Caco-2 (cell line): ENCODE results near the gene SGTA. TPM values are rescaled to one million over a fixed set of nuclear protein-coding genes. Genes with fewer than 3 reads are reported as not detected.
A peak's percentile ranks its signal among the peaks of the same experiment; 100 is the strongest.

Source experiments
- BruUV-seq: library from RNA; stranded (reverse); fragments of 400-500 nt; replicated peaks from 2 replicates; lab custom pipeline; 2021; lab: Mats Ljungman, UMichigan
- CTCF ChIA-PET: fragments of 300-600 bp; sonication (Branson Sonifier 250); formaldehyde crosslinking; loops from one replicate; lab custom pipeline; 2022; ENCODE audit warnings: antibody characterized with exemption; lab: Charles Lee
- POLR2A ChIA-PET: fragments of 300-600 bp; sonication (Branson Sonifier 250); formaldehyde crosslinking; loops from one replicate; lab custom pipeline; 2022; ENCODE audit warnings: antibody characterized with exemption; lab: Charles Lee
- DNase-seq, 2 experiments: peaks; one replicate each; pipeline versions ENCODE4 v3.0.0 to v3.0.0-alpha.2; 2020 to 2022
- H3K27me3 ChIP-seq: replicated peaks from 2 replicates; pipeline ENCODE4 v1.6.0; 2011; ENCODE audit warnings: low read length; ENCODE audit not compliant: control insufficient read depth, insufficient read depth
- H3K36me3 ChIP-seq: 2 replicates; pipeline ENCODE4 v1.5.1; 2011; ENCODE audit warnings: low read length; ENCODE audit not compliant: control insufficient read depth, insufficient read depth
- H3K4me1 ChIP-seq: fragments of 250-450 bp; sonication (Bioruptor Pico); 2 replicates; pipeline ENCODE4 v1.5.1; 2020; ENCODE audit warnings: mild to moderate bottlenecking
- H3K4me3 ChIP-seq: 2 replicates; pipeline ENCODE4 v1.5.1; 2011; ENCODE audit warnings: low read depth, mild to moderate bottlenecking, control low read depth, low read length
- H3K9me3 ChIP-seq: fragments of 250-450 bp; sonication (Bioruptor Pico); 2 replicates; pipeline ENCODE4 v1.5.1; 2020; ENCODE audit warnings: mild to moderate bottlenecking, moderate library complexity
- H3K27ac Mint-ChIP-seq: one replicate; pipeline ENCODE4 v1.8.0; 2022; ENCODE audit warnings: mixed read lengths; ENCODE audit not compliant: unreplicated experiment
- H3K27me3 Mint-ChIP-seq: one replicate; pipeline ENCODE4 v1.8.0; 2022; ENCODE audit warnings: mixed read lengths; ENCODE audit not compliant: insufficient read depth, unreplicated experiment
- H3K36me3 Mint-ChIP-seq: one replicate; pipeline ENCODE4 v1.8.0; 2022; ENCODE audit warnings: mild to moderate bottlenecking, mixed read lengths; ENCODE audit not compliant: insufficient read depth, unreplicated experiment
- H3K4me1 Mint-ChIP-seq: one replicate; pipeline ENCODE4 v1.8.0; 2022; ENCODE audit warnings: low read depth, mixed read lengths; ENCODE audit not compliant: unreplicated experiment
- H3K4me3 Mint-ChIP-seq: one replicate; pipeline ENCODE4 v1.8.0; 2022; ENCODE audit warnings: mild to moderate bottlenecking, moderate library complexity, mixed read lengths; ENCODE audit not compliant: unreplicated experiment
- H3K9me3 Mint-ChIP-seq: one replicate; pipeline ENCODE4 v1.8.0; 2022; ENCODE audit warnings: mixed read lengths; ENCODE audit not compliant: unreplicated experiment
- intact Hi-C: fragments of 100-400 bp; cut with micrococcal nuclease; formaldehyde crosslinking; loops from one replicate; pipeline ENCODE4 v1.10.0; 2022; ENCODE audit not compliant: unreplicated experiment
- total RNA-seq: library from RNA; stranded (reverse); gene quantifications from 2 replicates; pipeline ENCODE4 v1.2.3, GENCODE V29; 2022
- TF ChIP-seq, protein P1 (sequence below), 2 experiments: fragments of 200-600 bp in 1 of 2; IDR thresholded peaks; 1 replicate in 1 of 2; 2 replicates in 1 of 2; pipeline versions ENCODE4 v1.5.1 to v1.8.0; 2011 to 2022; ENCODE audit warnings: antibody characterized with exemption in 1 of 2, control low read depth in 1 of 2, inconsistent platforms in 1 of 2, low read depth in 1 of 2, low read length in 1 of 2, mild to moderate bottlenecking in 1 of 2, moderate library complexity in 1 of 2; ENCODE audit not compliant: insufficient read depth in 1 of 2, severe bottlenecking in 1 of 2, unreplicated experiment in 1 of 2

Gene SGTA
- total RNA-seq, 1 experiment from 2014 or later, result 90.1 TPM

DNA sequence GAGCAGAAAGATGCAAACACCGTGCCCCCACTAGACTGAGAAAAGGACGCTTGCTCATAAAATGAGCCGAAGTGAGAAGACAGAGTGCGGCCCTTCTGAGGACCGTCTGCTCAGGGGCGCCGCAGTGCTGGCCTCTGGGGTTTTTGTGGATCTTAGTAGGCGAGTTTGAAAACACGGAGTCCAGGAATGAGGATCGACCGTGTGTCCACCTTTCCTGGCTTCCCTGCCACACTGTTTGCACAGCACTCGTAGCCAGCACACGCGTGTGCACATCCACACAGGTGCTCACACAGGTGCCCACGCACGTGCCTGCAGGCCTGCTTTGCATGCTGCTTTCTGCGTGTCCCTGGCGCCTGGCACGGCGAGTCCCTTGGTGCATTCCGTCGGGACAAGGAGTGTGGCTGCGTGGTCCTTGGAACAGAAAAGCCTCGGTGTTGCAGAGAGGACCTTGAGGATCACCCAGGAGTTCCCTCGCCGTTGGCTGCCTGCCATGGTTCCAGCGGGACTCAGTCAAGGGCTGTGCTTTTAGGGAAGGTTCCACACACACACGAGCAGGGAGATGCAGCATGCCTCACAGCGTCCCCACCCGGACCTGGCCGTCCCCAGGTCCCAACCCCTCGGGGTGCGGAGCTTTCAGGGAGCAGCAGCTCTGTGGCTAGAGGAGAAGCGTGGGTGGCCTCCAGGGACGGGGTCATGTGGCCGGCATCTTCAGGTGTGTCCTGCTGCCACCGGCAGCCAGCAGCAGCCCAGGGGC lies 26.5 kb upstream of the SGTA start:
- H3K4me3 Mint-ChIP-seq, result no peak overlapping the region
- H3K36me3 Mint-ChIP-seq, result peaks cover 47% of the 10 kb centered on the region
- Histone ChIP-seq H3K36me3 (0 out of 2 replicates have a peak, but pooled peaks cover 1% of the 10 kb centered on the region), H3K4me3 (no peak overlapping the region), H3K27me3 (no peaks in the 10 kb centered on the region), H3K4me1 (peaks cover 28% of the 10 kb centered on the region), H3K9me3 (no peaks in the 10 kb centered on the region)
- no TSS peak for BruUV-seq
- ChIA-PET POLR2A (no interaction called here), CTCF (no interaction called here)
- no peaks in the 10 kb centered on the region for H3K27me3 Mint-ChIP-seq
- no peaks in the 10 kb centered on the region for H3K9me3 Mint-ChIP-seq
- no peaks in the 10 kb centered on the region for H3K4me1 Mint-ChIP-seq
- DNase-seq, result no peak
- no peak overlapping the region for H3K27ac Mint-ChIP-seq
- TF ChIP-seq, protein P1, sequence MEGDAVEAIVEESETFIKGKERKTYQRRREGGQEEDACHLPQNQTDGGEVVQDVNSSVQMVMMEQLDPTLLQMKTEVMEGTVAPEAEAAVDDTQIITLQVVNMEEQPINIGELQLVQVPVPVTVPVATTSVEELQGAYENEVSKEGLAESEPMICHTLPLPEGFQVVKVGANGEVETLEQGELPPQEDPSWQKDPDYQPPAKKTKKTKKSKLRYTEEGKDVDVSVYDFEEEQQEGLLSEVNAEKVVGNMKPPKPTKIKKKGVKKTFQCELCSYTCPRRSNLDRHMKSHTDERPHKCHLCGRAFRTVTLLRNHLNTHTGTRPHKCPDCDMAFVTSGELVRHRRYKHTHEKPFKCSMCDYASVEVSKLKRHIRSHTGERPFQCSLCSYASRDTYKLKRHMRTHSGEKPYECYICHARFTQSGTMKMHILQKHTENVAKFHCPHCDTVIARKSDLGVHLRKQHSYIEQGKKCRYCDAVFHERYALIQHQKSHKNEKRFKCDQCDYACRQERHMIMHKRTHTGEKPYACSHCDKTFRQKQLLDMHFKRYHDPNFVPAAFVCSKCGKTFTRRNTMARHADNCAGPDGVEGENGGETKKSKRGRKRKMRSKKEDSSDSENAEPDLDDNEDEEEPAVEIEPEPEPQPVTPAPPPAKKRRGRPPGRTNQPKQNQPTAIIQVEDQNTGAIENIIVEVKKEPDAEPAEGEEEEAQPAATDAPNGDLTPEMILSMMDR (IDR thresholded peaks at IDR 0.05; ENCODE audit: insufficient read depth in 1 of 2, low read depth in 1 of 2, low read length in 1 of 2, severe bottlenecking in 1 of 2, unreplicated experiment in 1 of 2), result no peak
- intact Hi-C loops, result no loop called here

DNA sequence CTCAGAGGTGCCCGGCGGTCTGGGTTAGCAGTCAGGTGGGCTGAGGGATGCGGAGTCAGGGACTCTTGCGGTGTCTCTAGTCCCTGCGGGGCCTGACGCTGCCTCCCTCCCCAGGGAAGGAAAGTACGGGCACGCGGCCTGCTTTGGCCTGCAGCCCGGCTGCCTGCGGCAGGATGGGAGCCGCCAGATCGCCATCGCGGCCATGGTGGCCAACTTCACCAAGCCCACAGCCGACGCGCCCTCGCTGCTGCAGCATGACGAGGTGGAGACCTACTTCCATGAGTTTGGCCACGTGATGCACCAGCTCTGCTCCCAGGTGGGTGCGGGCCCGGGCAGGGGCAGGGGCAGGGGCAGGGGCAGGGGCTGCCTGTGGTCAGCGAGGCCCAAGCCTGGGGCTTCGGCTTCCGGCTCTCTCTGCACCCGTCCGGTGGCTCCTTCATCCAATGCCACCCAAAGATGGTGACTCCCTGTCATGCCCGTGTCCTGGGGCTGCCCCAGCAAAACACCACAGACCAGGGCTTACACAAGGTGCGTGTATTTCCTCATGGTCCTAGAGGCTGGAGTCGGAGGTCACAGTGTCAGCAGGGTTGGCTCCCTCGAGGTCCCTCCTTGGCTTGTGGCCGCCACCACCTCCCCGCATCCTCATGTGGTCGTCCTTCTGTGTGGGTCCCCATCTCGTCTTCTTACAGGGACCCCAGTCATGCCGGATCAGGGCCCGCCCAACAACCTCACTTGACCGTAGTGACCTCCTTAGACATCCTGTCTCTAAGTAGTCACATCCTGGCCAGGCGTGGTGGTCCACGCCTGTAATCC lies 25.3 kb upstream of the SGTA start:
- Histone ChIP-seq H3K27me3 (no peaks in the 10 kb centered on the region), H3K4me3 (no peak overlapping the region), H3K9me3 (no peaks in the 10 kb centered on the region), H3K4me1 (peaks cover 21% of the 10 kb centered on the region), H3K36me3 (0 out of 2 replicates have a peak, but pooled peaks cover 1% of the 10 kb centered on the region)
- no peak for DNase-seq
- CTCF ChIA-PET, result no interaction called here
- intact Hi-C loops, result no loop called here
- no peaks in the 10 kb centered on the region for H3K4me1 Mint-ChIP-seq
- H3K27me3 Mint-ChIP-seq, result no peaks in the 10 kb centered on the region
- TF ChIP-seq, protein P1 (IDR thresholded peaks at IDR 0.05; ENCODE audit: insufficient read depth in 1 of 2, low read depth in 1 of 2, low read length in 1 of 2, severe bottlenecking in 1 of 2, unreplicated experiment in 1 of 2), result no peak
- H3K9me3 Mint-ChIP-seq, result no peaks in the 10 kb centered on the region
- no peak overlapping the region for H3K27ac Mint-ChIP-seq
- no TSS peak for BruUV-seq
- peaks cover 47% of the 10 kb centered on the region for H3K36me3 Mint-ChIP-seq
- POLR2A ChIA-PET, result no interaction called here
- no peak overlapping the region for H3K4me3 Mint-ChIP-seq

GRCh38 chr19:2807379-2808128 lies 24.5 kb upstream of the SGTA start:
- 0 out of 2 replicates have a peak, but pooled peaks cover 1% of the 10 kb centered on the region for H3K36me3 ChIP-seq
- peaks cover 13% of the 10 kb centered on the region for H3K4me1 ChIP-seq
- H3K4me1 Mint-ChIP-seq, result no peaks in the 10 kb centered on the region
- H3K4me3 Mint-ChIP-seq, result no peak overlapping the region
- H3K9me3 ChIP-seq, result no peaks in the 10 kb centered on the region
- H3K9me3 Mint-ChIP-seq, result no peaks in the 10 kb centered on the region
- no peak overlapping the region for H3K4me3 ChIP-seq
- H3K27me3 Mint-ChIP-seq, result no peaks in the 10 kb centered on the region
- H3K27ac Mint-ChIP-seq, result no peak overlapping the region
- DNase-seq, result no peak
- peaks cover 43% of the 10 kb centered on the region for H3K36me3 Mint-ChIP-seq
- TF ChIP-seq, protein P1 (IDR thresholded peaks at IDR 0.05; ENCODE audit: insufficient read depth in 1 of 2, low read depth in 1 of 2, low read length in 1 of 2, severe bottlenecking in 1 of 2, unreplicated experiment in 1 of 2), result no peak
- H3K27me3 ChIP-seq, result no peaks in the 10 kb centered on the region
- ChIA-PET CTCF (no interaction called here), POLR2A (no interaction called here)
- BruUV-seq, result TSS peak; percentile 15
- intact Hi-C loops, result no loop called here
